Amygdala (tissue), 56 donors: ENCODE measurements around the gene COL24A1.
"Not testable (repeated sequence)": the region's sequence is repeated elsewhere in the genome, so short reads cannot be mapped to it uniquely, and the experiment has no call there.

Experiments
- DNase-seq, 56 donors: peaks; one replicate each; lab custom pipeline; 2025; lab: John Stamatoyannopoulos, UW

COL24A1 gene

GRCh38 chr1:86154571-86155050 lies 2.0 kb downstream of the COL24A1 start:
- peak in 1 of 56 donors; percentile 14 for DNase-seq

- no peak for DNase-seq
Measured at GRCh38 chr1:86153836-86154235, 2.7 kb downstream of the COL24A1 start.

GRCh38 chr1:86152887-86153286 lies 3.7 kb downstream of the COL24A1 start:
- DNase-seq: no peak

GRCh38 chr1:86151427-86151826 lies 5.1 kb downstream of the COL24A1 start:
- DNase-seq: no peak

- DNase-seq: no peak
Measured at GRCh38 chr1:86150553-86151055, 6.0 kb downstream of the COL24A1 start.

GRCh38 chr1:86149591-86149990 lies 7.0 kb downstream of the COL24A1 start:
- no peak for DNase-seq

- DNase-seq: no peak
Measured at GRCh38 chr1:86147755-86148154, 8.8 kb downstream of the COL24A1 start.

- no peak for DNase-seq
Measured at GRCh38 chr1:86146566-86146965, 10.0 kb downstream of the COL24A1 start.

GRCh38 chr1:86140281-86140880 lies 16.2 kb downstream of the COL24A1 start:
- DNase-seq: no peak

GRCh38 chr1:86138746-86139145 lies 17.8 kb downstream of the COL24A1 start:
- no peak for DNase-seq

GRCh38 chr1:86137436-86137835 lies 19.1 kb downstream of the COL24A1 start:
- DNase-seq: no peak

- DNase-seq: no peak
Measured at GRCh38 chr1:86119214-86119764, 37.3 kb downstream of the COL24A1 start.

- DNase-seq: no peak
Measured at GRCh38 chr1:86114816-86115400, 41.7 kb downstream of the COL24A1 start.

- DNase-seq: no peak
Measured at GRCh38 chr1:86114236-86114635, 42.3 kb downstream of the COL24A1 start.

- not testable (repeated sequence) for DNase-seq
Measured at GRCh38 chr1:86111590-86111989, 45.0 kb downstream of the COL24A1 start.

- no peak for DNase-seq
Measured at GRCh38 chr1:86110451-86111129, 46.0 kb downstream of the COL24A1 start.

- DNase-seq: no peak
Measured at GRCh38 chr1:86105533-86105866, 51.1 kb downstream of the COL24A1 start.

GRCh38 chr1:86104606-86105532 lies 51.7 kb downstream of the COL24A1 start:
- no peak for DNase-seq

- DNase-seq: no peak
Measured at GRCh38 chr1:86101616-86102015, 55.0 kb downstream of the COL24A1 start.

- DNase-seq: no peak
Measured at GRCh38 chr1:86100401-86100800, 56.2 kb downstream of the COL24A1 start.
